GM12872 (cell line): ENCODE results near the gene CYTH2.

Experiments
- CTCF ChIP-seq: IDR thresholded peaks from 3 replicates; pipeline ENCODE4 v1.5.1; 2011; ENCODE audit warnings: low read depth, mild to moderate bottlenecking, low read length, moderate library complexity; ENCODE audit not compliant: insufficient read depth

The CYTH2 gene

GRCh38 chr19:48466561-48467325, 2.4 kb upstream of the CYTH2 start:
- TF ChIP-seq CTCF, result no peak

DNA sequence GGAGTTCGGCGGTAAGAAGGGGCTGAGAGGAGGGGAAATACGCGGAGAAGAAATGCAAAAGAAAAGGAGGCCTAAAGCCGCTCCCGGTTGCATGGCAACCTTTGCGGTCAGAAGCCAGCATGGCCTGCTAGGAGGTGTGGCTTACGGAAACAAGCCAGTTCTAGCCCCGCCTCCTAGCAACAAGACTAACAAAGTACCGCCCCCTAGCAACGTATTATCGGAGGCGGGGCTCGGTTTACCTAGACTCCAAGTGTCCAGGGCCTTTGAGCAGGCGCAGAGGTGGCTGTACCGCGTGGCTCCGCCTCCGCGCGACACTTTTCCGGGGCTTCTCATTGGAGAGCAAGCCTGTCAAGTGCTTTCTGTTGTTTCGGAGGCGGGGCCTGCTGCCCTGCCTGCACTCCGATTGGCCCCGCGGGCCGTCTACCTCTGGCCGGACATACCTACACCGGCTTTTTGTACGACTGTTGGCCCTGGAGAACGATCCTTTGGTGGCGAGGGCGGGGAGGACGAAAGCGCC, 339 bp upstream of the CYTH2 start:
- TF ChIP-seq CTCF, result no peak

DNA sequence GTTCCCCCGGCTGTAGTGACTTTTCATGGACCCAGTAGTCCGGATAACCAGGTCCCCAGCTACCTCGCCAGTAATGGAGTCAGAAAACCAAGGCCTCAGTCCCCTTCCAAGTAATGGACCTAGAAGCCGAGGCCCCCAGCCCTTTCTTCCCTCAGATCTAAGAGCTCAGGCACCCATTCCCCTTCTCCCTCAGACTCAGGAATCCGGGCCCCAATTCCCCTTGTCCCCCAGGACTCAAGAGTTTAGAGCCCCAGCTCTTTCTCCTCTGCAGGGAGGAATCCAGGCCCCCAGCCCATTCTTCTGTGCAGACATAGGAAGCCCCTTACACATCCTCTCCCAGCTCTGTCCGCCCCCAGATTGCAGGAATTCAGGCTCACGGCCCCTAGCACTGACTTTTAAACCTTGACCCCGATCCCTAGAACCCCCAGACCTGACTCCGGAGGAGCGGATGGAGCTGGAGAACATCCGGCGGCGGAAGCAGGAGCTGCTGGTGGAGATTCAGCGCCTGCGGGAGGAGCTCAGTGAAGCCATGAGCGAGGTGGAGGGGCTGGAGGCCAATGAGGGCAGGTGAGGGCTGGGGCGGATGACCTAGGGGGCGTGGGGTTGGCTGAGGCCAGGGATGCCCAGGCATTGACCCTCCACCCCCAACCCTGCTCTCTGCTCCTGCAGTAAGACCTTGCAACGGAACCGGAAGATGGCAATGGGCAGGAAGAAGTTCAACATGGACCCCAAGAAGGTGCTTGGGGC, 938 bp downstream of the CYTH2 start:
- TF ChIP-seq CTCF, result no peak

DNA sequence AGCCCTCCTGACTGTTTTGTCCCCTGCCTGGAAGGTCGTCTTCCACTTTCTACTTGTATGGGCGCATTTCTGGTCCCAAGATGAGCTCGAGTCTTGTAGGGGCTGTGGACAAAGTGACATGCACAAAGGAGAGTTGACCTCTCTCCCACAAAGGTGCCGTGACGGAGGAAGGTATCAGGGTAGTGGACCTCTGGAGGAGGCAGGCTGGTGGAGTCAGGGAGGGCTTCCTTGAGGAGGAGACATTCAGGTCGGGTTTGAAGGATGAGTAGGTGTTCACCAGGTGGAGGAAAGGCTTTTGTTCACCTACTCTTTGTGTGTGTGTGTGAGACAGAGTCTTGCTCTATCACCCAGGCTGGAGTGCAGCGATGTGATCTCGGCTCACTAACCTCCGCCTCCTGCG, 1.7 kb downstream of the CYTH2 start:
- TF ChIP-seq CTCF, result no peak

- no peak for TF ChIP-seq CTCF
Observed at GRCh38 chr19:48471836-48472235, 2.7 kb downstream of the CYTH2 start.

DNA sequence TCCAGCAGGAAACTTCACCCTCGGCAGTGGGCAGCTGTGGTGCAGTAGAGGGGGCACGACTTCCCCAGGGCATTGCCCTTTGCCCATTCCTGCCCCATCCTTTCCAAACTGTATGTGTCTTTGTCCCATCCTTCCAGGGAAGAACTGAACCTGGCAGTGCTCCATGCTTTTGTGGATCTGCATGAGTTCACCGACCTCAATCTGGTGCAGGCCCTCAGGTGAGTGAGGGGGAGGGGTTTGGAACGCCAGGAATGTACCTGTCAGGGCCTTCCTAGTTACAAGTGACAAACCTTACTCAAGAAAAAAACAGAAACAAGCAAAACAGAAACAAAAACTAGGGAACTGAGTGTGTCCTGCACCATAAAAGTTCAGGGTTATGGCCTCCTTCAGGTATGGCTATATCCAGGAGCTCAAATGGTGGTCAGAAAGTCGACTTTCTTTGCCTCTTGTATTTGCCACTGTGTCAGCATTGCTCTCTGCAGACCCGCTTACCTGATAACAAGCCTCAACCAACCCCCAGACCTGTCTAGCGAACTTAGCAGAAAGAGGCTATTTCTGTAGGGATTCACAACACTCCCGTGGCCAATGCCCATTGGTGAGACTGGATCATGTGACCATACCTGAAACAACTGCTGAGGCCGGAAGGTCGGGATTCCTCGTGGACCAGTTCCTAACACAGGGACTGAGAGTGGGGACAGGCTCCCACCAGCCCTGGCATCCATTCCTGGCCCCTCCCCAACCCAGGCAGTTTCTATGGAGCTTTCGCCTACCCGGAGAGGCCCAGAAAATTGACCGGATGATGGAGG, 4.2 kb downstream of the CYTH2 start:
- TF ChIP-seq CTCF, result no peak

DNA sequence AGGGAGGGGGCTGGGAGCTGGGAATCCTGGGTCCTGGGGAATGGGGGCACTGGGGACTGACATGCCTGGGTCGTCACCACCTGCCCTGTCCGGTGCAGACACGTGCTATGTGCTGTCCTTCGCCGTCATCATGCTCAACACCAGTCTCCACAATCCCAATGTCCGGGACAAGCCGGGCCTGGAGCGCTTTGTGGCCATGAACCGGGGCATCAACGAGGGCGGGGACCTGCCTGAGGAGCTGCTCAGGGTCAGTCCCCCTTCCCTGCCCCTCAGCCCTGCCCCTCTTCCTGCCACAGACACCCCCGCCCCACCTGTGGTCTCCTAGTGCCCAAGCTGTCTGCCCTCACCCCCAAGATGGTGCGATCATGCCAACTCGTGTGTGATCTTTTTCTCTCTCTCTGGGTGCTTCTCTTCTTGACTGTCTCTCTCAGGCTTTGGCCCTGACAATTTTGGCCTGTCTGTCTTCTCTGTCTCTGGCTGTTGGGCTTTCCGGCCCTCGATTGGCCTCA, 5.0 kb downstream of the CYTH2 start:
- no peak for TF ChIP-seq CTCF
